IPS-18c (cell line): ENCODE results near the gene MTA3.
"Not testable (repeated sequence)": the region's sequence is repeated elsewhere in the genome, so short reads cannot be mapped to it uniquely, and the experiment has no call there.

ENCODE experiments used
- H3K4me3 ChIP-seq: 2 replicates; pipeline ENCODE4 v1.7.0; 2013; ENCODE audit warnings: low read depth, mild to moderate bottlenecking, low read length, moderate library complexity; ENCODE audit not compliant: insufficient read depth
- H3K9me3 ChIP-seq: one replicate; pipeline ENCODE4 v1.6.1; 2013; ENCODE audit warnings: mild to moderate bottlenecking, low read length, moderate library complexity; ENCODE audit not compliant: control insufficient read depth, insufficient read depth

The MTA3 gene

GRCh38 chr2:42638080-42638784, 69.8 kb downstream of the MTA3 start:
- no peak overlapping the region for H3K4me3 ChIP-seq
- H3K9me3 ChIP-seq, result no peaks in the 10 kb centered on the region

DNA sequence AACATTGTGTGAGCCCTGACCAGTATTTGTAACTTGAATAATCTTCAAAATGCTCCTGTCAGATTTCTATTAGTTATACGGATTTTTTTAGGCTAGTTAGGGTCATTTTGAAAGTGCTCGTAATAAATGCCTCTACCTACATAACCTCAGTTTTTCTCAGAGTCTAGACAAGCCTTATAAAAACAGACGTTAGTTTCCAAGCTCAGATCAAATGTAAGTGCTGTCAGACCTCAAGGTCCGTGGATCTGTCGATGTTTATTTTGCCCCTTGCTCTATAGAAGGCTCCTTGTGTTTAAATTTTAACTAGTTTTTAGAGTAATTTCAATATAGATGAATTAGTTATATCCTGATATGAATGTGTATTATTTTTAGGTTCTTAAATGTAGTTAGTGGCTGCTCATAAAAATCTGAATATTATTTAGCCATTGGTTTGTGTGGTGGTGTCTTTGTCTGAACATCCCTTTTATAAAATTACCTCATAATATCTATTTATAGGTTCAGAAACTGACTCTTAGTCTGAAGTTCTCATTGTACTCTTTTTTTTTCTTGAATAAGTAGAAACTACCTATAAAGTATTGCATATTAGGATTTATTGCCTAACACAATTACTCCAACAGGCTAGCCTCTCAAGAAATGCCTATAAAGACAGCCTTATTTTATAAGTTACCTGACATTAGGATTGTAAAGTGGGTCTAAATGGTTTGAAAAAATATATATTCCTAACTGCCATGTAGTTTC, 71.1 kb downstream of the MTA3 start:
- no peak overlapping the region for H3K4me3 ChIP-seq
- no peaks in the 10 kb centered on the region for H3K9me3 ChIP-seq

- Histone ChIP-seq H3K9me3 (no peaks in the 10 kb centered on the region), H3K4me3 (no peak overlapping the region)
Measured at GRCh38 chr2:42640261-42640660, 71.8 kb downstream of the MTA3 start.

DNA sequence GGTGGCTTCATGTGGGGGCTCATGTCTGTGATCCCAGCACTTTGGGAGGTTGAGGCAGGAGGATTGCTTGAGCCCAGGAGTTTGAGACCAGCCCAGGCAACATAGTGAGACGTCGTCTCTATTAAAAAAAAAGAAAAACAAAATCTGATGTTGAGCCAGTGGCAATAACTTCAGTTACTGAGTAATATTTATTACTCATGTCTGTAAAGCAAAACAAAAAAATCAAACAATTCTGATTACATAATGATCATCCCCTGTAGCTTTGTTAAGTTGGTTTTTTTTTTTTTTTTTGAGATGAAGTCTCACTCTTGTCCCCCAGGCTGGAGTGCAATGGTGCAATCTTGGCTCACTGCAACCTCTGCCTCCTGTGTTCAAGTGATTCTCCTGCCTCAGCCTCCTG, 73.9 kb downstream of the MTA3 start:
- not testable (repeated sequence) for H3K9me3 ChIP-seq

GRCh38 chr2:42645551-42645950, 77.1 kb downstream of the MTA3 start:
- Histone ChIP-seq H3K4me3 (no peak overlapping the region), H3K9me3 (no peaks in the 10 kb centered on the region)

More for the DNA sequence above, 73.9 kb downstream of the MTA3 start:
- H3K4me3 ChIP-seq, result not testable (repeated sequence)

DNA sequence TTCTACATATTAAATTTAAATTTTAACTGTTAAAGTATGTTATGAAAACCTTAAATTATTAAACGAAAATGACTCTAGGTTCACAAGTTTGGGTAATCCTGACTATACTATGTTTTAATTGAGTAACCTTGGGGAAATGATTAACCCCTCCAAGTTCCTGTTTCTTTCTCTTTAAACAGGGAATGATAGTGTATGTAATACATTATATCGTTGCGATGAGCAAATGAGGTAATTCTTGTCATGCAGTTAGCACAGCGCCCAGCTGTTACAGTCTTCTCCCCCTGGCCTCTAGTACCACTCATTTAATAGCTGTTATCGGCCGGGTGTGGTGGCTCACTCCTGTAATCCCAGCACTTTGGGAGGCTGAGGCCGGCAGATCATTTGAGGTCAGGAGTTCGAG, 80.4 kb downstream of the MTA3 start:
- Histone ChIP-seq H3K4me3 (no peak overlapping the region), H3K9me3 (no peaks in the 10 kb centered on the region)

DNA sequence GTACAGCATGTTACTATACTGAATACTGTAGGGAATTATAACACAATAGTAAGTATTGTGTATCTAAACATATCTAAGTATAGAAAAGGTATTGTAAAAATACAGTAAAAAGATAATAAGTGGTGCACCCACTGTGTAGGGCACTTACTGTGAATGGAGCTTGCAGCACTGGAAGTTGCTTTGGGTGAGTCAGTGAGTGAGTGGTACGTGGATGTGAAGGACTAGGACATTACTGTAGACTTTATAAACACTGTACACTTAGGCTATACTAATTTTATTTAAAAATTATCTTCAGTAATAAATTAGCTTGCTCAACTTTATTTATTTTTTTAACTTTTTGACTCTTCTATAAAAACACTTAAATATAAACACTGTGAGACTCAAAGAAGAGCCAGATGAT, 82.6 kb downstream of the MTA3 start:
- Histone ChIP-seq H3K4me3 (no peak overlapping the region), H3K9me3 (no peaks in the 10 kb centered on the region)

- no peak overlapping the region for H3K4me3 ChIP-seq
- no peaks in the 10 kb centered on the region for H3K9me3 ChIP-seq
Measured at GRCh38 chr2:42652086-42652485, 83.7 kb downstream of the MTA3 start.

DNA sequence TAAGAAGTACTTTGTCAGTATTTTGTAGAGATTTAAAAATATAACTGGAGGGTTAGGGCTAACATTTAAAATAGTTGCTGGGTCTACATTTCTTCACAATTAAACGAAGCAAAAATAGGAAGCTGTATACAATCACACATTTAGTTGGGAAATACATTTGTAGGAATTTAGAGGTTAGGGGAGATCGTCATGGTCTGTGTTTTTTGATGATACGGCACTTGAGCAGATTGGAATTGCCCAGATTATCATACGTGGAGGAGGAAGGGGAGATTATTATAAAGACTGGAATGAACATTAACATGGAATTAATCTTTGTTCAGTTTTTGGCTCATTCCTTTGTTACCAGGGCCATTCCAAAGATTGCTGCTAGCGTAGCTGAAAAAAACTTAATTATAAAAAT, 84.6 kb downstream of the MTA3 start:
- Histone ChIP-seq H3K9me3 (no peaks in the 10 kb centered on the region), H3K4me3 (no peak overlapping the region)

GRCh38 chr2:42653908-42654445, 85.5 kb downstream of the MTA3 start:
- no peak overlapping the region for H3K4me3 ChIP-seq
- H3K9me3 ChIP-seq, result no peaks in the 10 kb centered on the region

- Histone ChIP-seq H3K4me3 (no peak overlapping the region), H3K9me3 (no peaks in the 10 kb centered on the region)
Measured at GRCh38 chr2:42658306-42658705, 89.9 kb downstream of the MTA3 start.

DNA sequence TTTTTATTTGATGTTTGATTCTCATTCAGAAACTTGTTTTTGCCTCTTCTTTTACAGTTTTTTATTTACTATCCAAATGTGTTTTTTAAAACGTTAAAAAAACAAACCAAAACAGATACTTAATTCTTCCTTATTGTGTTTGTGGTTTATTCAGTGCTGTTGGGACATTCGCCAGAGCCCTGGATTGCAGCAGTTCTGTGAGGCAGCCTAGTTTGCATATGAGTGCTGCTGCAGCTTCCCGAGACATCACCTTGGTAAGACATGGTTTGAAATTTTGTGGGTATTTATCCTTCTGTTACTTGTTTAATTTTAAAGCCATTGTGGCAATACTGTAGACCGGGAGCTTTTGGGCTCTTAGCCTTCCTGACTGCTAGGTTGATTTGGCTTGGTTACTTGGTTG, 91.2 kb downstream of the MTA3 start:
- H3K9me3 ChIP-seq, result no peaks in the 10 kb centered on the region
- no peak overlapping the region for H3K4me3 ChIP-seq

DNA sequence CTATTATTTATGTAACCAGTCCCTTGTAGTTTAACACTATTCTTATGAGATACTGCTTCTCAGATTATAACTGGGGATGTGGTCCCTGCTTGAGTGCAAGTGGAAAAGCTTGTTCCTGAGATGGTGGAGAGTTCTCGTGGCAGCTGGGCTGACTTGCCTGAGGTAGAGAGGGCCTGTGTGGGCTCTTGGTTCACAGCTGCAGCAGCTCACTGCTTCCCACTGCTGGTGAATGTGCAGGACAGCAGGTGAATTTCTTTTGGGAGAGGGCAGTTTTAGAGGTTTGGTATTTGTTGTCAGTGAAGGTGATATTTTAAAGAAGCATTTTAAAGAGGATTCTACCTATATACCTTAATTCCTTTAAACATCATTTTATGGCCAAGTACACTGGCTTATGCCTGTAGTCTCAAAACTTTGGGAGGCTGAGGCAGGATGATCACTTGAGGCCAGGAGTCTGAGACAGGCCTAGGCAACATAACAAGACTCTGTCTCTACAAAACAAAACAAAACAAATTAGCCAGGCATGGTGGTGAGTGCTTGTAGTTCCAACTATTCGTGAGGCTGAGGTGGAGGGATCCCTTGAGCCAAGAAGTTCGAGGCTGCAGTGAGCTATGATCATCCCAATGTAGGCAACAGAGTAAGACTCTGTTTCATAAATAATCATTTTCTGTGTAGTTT, 94.8 kb downstream of the MTA3 start:
- no peaks in the 10 kb centered on the region for H3K9me3 ChIP-seq
- no peak overlapping the region for H3K4me3 ChIP-seq

DNA sequence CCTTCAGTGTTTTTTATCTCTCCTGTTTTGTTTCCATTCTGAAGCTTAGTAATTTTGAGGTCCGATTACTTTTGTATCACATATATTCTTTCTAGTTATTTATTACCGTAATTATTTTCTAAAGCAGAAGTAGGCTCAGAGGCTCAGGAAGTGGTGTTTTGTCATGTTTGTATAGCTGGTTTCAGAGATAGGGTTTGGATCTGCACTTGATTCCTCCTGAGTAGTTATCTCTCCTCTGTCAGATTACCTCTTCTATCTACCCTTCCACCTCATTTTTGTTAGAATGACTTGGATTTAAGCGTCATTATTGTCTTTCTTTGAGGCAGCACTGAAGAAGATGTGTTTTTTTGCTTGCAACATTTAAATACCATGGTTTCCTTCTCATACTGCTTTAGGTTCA, 95.4 kb downstream of the MTA3 start:
- H3K9me3 ChIP-seq, result no peaks in the 10 kb centered on the region
- H3K4me3 ChIP-seq, result no peak overlapping the region

- H3K9me3 ChIP-seq, result no peaks in the 10 kb centered on the region
- H3K4me3 ChIP-seq, result no peak overlapping the region
Measured at GRCh38 chr2:42673989-42674579, 105.7 kb downstream of the MTA3 start.

DNA sequence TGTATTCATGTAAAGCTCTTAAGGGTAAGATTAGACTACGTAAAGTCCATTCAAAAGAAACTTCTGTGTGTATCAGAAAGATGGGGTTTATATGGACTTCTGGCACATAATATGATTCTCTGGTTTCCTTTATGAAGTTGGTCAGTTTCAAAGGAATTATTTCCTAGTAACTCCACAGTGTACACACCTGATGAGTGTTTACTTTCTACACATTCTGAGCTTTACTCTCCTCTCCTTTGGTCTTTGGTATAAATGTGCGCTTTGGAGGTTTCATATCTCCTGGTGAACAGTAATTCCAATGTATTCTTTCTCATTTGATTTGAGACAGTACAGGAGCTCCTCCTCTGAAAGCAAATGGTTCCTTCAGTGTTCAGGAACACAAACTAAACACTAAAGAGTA, 107.4 kb downstream of the MTA3 start:
- H3K9me3 ChIP-seq, result no peaks in the 10 kb centered on the region
- no peak overlapping the region for H3K4me3 ChIP-seq

GRCh38 chr2:42685303-42685702, 116.9 kb downstream of the MTA3 start:
- Histone ChIP-seq H3K9me3 (no peaks in the 10 kb centered on the region), H3K4me3 (no peak overlapping the region)
